Vagina (tissue), 2 donors: Measurements from ENCODE around the gene CRHR1. TPM values are rescaled to one million over a fixed set of nuclear protein-coding genes. Genes with fewer than 3 reads are reported as not detected.
"Not testable (repeated sequence)": the region's sequence is repeated elsewhere in the genome, so short reads cannot be mapped to it uniquely, and the experiment has no call there.

ENCODE experiments used
- DNase-seq, 2 donors: peaks; one replicate each; pipeline ENCODE4 v3.0.0-alpha.2; 2017; ENCODE audit errors: extremely low spot score in 2 of 2
- H3K27ac ChIP-seq: fragments of 200-600 bp; sonication (generic); one replicate; pipeline ENCODE4 v1.5.1; 2019
- H3K27me3 ChIP-seq: fragments of 200-600 bp; sonication (generic); one replicate; pipeline ENCODE4 v1.5.1; 2019
- H3K36me3 ChIP-seq, 2 donors: fragments of 200-600 bp; sonication (generic); one replicate each; pipeline ENCODE4 v1.5.1; 2017 to 2019
- H3K4me1 ChIP-seq: fragments of 200-600 bp; sonication (generic); one replicate; pipeline ENCODE4 v1.5.1; 2019
- H3K4me3 ChIP-seq, 2 donors: fragments of 200-600 bp; sonication (generic); 1 replicate in 1 of 2; 2 replicates in 1 of 2; pipeline ENCODE4 v1.5.1; 2016 to 2019
- H3K9me3 ChIP-seq: fragments of 200-600 bp; sonication (generic); one replicate; pipeline ENCODE4 v1.5.1; 2019
- POLR2A ChIP-seq, 2 donors: fragments of 450-650 bp; IDR thresholded peaks; one replicate each; pipeline ENCODE4 v1.6.1; 2017; ENCODE audit warnings: antibody characterized with exemption in 2 of 2, mild to moderate bottlenecking in 2 of 2, moderate library complexity in 2 of 2
- POLR2AphosphoS5 ChIP-seq, 2 donors: sonication (generic); formaldehyde crosslinking; IDR thresholded peaks; one replicate each; pipeline ENCODE4 v1.9.0; 2017; ENCODE audit warnings: antibody characterized with exemption in 2 of 2, mild to moderate bottlenecking in 2 of 2, low read depth in 1 of 2; ENCODE audit not compliant: insufficient read depth in 1 of 2
- intact Hi-C: fragments of 100-400 bp; cut with DNase I; formaldehyde crosslinking; loops from one replicate; pipeline ENCODE4 v1.15.1; 2023
- total RNA-seq: library from RNA; depleted of rRNA; stranded (reverse); fragments of >200 nt; gene quantifications from one replicate; pipeline ENCODE4 v1.2.3, GENCODE V29; 2016
- TF ChIP-seq, protein P1 (sequence below), 3 experiments: fragments of 450-650 bp in 2 of 3; fragments of 200-600 bp in 1 of 3; sonication (generic) in 1 of 3; IDR thresholded peaks; one replicate each; pipeline ENCODE4 v1.5.1; 2017 to 2019; ENCODE audit warnings: antibody characterized with exemption in 3 of 3, mild to moderate bottlenecking in 2 of 3, moderate library complexity in 2 of 3

Gene CRHR1
- total RNA-seq, 1 donor from 2014 or later, result 4.2 TPM

DNA sequence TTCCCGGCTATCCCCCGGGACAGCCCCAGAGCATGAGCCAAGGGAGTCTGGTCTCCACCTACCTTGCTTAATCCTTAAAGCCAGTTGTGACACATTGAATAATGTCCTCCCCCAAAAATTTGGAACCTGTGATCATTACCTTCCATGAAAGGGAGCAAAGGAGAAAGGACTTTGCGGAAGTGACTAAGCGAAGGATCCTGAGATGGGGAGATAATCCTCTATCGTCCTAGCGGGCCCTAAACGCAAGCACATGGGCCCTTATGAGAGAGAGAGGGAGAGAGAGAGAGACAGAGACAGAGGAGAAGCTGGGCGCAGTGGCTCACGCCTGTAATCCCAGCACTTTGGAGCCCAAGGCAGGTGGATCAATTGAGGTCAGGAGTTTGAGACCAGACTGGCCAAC, 70.1 kb downstream of the CRHR1 start:
- intact Hi-C loops, result no loop called here
- no peak overlapping the region for H3K27ac ChIP-seq
- H3K36me3 ChIP-seq, result no peaks in the 10 kb centered on the region
- no peaks in the 10 kb centered on the region for H3K27me3 ChIP-seq
- H3K9me3 ChIP-seq, result no peaks in the 10 kb centered on the region
- H3K4me1 ChIP-seq, result no peaks in the 10 kb centered on the region
- no peak for DNase-seq
- no peak overlapping the region for H3K4me3 ChIP-seq
- TF ChIP-seq, protein P1, sequence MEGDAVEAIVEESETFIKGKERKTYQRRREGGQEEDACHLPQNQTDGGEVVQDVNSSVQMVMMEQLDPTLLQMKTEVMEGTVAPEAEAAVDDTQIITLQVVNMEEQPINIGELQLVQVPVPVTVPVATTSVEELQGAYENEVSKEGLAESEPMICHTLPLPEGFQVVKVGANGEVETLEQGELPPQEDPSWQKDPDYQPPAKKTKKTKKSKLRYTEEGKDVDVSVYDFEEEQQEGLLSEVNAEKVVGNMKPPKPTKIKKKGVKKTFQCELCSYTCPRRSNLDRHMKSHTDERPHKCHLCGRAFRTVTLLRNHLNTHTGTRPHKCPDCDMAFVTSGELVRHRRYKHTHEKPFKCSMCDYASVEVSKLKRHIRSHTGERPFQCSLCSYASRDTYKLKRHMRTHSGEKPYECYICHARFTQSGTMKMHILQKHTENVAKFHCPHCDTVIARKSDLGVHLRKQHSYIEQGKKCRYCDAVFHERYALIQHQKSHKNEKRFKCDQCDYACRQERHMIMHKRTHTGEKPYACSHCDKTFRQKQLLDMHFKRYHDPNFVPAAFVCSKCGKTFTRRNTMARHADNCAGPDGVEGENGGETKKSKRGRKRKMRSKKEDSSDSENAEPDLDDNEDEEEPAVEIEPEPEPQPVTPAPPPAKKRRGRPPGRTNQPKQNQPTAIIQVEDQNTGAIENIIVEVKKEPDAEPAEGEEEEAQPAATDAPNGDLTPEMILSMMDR (IDR thresholded peaks at IDR 0.05), result no peak

DNA sequence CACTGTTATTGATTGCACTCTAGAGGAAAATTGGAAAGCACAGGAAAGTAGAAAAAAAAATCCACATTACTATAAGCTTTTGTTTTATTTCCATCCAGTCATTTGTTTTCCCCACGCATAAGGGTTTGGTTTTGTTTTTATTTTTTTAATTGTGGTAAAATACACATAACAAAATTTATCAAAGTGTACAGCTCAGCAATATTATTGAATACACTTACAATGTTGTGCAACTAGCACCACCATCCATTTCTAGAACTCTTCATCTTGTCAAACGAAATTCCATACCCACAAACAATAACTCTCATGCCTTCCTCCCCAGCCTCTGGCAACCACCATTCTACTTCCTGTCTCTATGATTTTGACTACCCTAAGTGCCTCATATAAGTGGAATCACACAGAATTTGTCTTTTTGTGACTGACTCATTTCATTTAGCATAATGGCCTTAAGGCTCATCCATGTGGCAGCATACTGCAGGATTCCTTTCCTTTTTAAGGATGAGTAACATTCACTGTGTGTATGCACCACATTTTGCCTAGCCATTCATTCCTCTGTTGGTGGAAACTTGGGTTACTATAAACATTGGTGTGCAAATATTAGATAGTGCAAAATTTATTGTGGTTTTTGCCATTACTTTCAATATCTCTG, 71.7 kb downstream of the CRHR1 start:
- DNase-seq, result no peak
- no peak overlapping the region for H3K4me3 ChIP-seq
- no peaks in the 10 kb centered on the region for H3K27me3 ChIP-seq
- TF ChIP-seq POLR2A (IDR thresholded peaks at IDR 0.05), result no peak
- H3K36me3 ChIP-seq, result no peaks in the 10 kb centered on the region
- H3K4me1 ChIP-seq, result no peaks in the 10 kb centered on the region
- no peaks in the 10 kb centered on the region for H3K9me3 ChIP-seq
- intact Hi-C loops, result no loop called here
- H3K27ac ChIP-seq, result no peak overlapping the region

DNA sequence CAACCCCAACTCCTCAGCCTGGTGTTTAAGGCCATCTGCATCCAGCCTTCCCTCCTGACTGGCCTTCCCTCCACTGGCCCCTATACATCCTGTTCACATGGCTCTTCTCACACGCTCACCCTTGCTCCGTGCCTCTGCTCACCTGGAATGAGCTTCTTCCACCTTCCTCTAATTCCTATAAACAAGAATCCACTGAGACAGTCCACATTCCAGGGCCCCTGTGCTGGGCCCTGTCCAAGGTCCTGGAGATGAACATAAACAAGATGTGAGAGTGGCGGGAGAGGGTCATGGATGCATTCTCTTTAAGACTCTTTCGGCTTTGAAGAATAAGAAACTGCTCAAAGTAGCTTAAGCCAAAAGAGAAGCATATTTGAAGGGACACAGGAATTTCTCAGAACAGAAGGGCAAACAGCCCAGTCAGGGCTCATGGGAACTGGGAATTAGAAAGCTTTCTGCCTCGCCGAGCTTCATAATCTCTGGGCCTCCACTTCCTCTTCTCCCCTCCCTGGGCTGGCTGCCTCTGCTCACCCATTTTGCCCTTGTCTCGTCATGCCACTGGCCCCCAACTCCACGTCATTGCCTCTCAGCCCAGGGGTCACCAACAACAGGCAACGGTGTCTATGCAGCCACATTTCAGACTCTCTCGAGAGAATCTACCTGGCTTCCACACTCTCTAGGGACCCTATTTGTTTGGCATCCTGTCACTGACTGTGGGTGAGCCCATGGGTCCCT, 74.0 kb downstream of the CRHR1 start:
- no peaks in the 10 kb centered on the region for H3K4me1 ChIP-seq
- H3K27me3 ChIP-seq, result no peaks in the 10 kb centered on the region
- no peak overlapping the region for H3K4me3 ChIP-seq
- TF ChIP-seq POLR2AphosphoS5 (IDR thresholded peaks at IDR 0.05; ENCODE audit: insufficient read depth in 1 of 2, low read depth in 1 of 2), result no peak
- TF ChIP-seq POLR2A (IDR thresholded peaks at IDR 0.05), result no peak
- intact Hi-C loops, result no loop called here
- no peaks in the 10 kb centered on the region for H3K36me3 ChIP-seq
- no peak for DNase-seq
- no peaks in the 10 kb centered on the region for H3K9me3 ChIP-seq
- no peak overlapping the region for H3K27ac ChIP-seq

DNA sequence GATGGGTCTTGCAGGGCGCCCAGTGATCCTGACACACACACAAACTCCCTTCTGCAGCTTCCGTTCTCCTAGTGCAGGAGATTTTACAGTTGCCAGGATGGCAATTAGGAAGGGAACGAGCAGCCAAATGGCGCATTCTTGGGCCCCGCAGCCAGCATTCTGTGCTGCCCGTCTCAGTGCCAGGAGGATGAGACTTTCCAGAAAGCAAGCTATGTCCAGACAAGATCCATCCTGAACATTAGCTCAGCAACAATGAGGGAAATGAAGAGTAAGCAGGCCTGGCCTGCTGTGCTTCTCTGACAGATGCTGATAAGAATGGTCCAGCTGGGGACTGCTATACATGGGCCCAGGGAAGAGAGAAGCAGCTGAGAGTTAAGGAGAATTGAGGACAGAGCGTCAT, 77.0 kb downstream of the CRHR1 start:
- Histone ChIP-seq H3K9me3 (no peaks in the 10 kb centered on the region), H3K4me3 (no peak overlapping the region), H3K4me1 (no peaks in the 10 kb centered on the region), H3K27ac (no peak overlapping the region), H3K36me3 (no peaks in the 10 kb centered on the region), H3K27me3 (no peaks in the 10 kb centered on the region)
- TF ChIP-seq POLR2A (IDR thresholded peaks at IDR 0.05) (no peak), POLR2AphosphoS5 (IDR thresholded peaks at IDR 0.05; ENCODE audit: insufficient read depth in 1 of 2, low read depth in 1 of 2) (no peak)
- intact Hi-C loops, result no loop called here
- DNase-seq, result no peak

DNA sequence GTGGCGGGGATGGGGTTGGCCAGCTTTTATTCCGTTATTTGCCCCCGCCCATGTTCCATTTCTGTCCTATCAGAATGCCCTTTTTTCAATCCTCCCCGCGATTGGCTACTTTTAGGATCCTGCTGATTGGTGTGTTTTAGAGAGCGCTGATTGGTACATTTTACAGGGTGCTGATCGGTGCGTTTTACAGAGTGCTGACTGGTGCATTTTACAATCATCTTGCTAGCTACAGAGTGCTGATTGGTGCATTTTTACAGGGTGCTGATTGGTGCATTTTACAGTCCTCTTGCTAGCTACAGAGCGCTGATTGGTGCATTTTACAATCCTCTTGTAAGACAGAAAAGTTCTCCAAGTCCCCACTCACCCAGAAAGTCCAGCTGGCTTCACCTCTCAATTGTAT, 78.0 kb downstream of the CRHR1 start:
- H3K27ac ChIP-seq, H3K4me1 ChIP-seq, H3K27me3 ChIP-seq, H3K36me3 ChIP-seq, intact Hi-C loops, DNase-seq, H3K4me3 ChIP-seq, H3K9me3 ChIP-seq: not testable (repeated sequence)

DNA sequence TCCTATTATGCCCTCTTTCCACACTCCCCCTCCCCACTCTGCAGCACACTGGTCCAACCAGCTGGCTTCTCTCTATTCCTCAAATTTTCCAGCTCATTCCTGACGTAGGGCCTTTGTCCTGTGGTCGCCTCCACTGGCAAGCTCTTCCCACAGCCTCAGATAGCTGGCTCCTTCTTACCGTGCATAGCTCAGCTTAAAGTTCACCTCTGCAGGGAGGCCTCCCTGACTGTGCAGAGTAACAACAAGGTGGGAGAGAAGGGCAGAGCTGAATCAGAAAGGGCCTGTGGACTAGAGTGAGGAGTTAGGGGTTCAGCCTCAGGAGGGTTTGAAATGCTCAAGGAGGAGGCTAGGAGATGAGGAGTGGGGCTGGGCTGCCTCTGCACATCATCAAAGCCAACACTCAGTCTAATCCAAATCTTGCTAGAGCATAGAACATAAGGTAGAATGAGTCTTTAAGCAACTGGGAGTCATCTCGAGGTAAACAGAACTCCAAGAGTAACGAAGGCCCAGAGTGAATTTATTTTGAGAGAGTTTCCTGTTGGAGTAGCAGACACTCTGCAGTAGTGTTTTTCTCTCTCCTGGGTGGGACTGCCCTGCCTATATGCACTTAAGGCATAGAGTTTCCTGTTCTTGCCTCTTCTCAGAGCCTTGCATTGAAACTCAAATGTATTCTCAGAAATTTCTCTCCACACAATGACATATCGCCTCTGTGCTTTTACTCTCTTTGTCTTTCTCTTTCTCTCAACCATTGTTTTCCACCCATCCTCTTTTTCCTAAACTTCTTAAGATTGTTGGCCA, 79.9 kb downstream of the CRHR1 start:
- TF ChIP-seq, protein P1 (IDR thresholded peaks at IDR 0.05), result no peak
- TF ChIP-seq POLR2AphosphoS5 (IDR thresholded peaks at IDR 0.05; ENCODE audit: insufficient read depth in 1 of 2, low read depth in 1 of 2) (no peak), POLR2A (IDR thresholded peaks at IDR 0.05) (no peak)
- DNase-seq, result no peak
- H3K27ac ChIP-seq, result no peak overlapping the region
- H3K9me3 ChIP-seq, result no peaks in the 10 kb centered on the region
- H3K4me1 ChIP-seq, result no peaks in the 10 kb centered on the region
- H3K4me3 ChIP-seq, result no peak overlapping the region
- intact Hi-C loops, result no loop called here
- H3K27me3 ChIP-seq, result no peaks in the 10 kb centered on the region
- H3K36me3 ChIP-seq, result no peaks in the 10 kb centered on the region

DNA sequence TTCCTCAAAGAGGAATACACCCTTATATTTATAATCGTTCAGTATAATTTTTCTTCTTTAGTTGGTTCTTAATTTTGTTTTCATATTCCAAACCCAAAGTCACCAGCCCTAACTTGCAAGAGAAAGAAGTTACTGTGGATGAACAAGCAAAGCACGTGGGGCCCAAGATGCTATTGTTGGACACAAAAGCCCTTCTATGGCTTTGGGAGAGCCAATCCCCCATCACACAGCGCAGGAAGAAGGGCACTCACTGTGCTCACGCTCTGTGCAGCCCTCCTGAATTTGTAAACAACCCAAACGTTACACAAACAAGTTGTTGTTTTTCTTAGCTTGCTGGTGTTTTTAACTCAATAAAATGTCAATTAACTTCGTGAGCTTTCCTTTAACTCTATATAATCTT, 83.1 kb downstream of the CRHR1 start:
- no peak for DNase-seq
- no peaks in the 10 kb centered on the region for H3K4me1 ChIP-seq
- no peak overlapping the region for H3K27ac ChIP-seq
- intact Hi-C loops, result no loop called here
- H3K9me3 ChIP-seq, result no peaks in the 10 kb centered on the region
- no peak overlapping the region for H3K4me3 ChIP-seq
- H3K27me3 ChIP-seq, result no peaks in the 10 kb centered on the region
- TF ChIP-seq POLR2A (IDR thresholded peaks at IDR 0.05), result no peak
- no peak for TF ChIP-seq POLR2AphosphoS5 (IDR thresholded peaks at IDR 0.05; ENCODE audit: insufficient read depth in 1 of 2, low read depth in 1 of 2)
- TF ChIP-seq, protein P1 (IDR thresholded peaks at IDR 0.05), result no peak
- no peaks in the 10 kb centered on the region for H3K36me3 ChIP-seq
